Right cardiac atrium (tissue), 5 donors: ENCODE measurements around the gene TTBK2. TPM values are rescaled to one million over a fixed set of nuclear protein-coding genes. Genes with fewer than 3 reads are reported as not detected.
A peak's percentile ranks its signal among the peaks of the same experiment; 100 is the strongest.
"Not testable (repeated sequence)": the region's sequence is repeated elsewhere in the genome, so short reads cannot be mapped to it uniquely, and the experiment has no call there.

Experiments used
- ATAC-seq, 2 donors: fragments of 200-7000 bp; cut with Tn5 transposase; one replicate each; pipeline versions ENCODE4 v1.8.0 to v1.9.1; 2020; ENCODE audit warnings: moderate library complexity in 2 of 2, mild to moderate bottlenecking in 1 of 2
- DNase-seq, 3 donors: peaks; one replicate each; pipeline ENCODE4 v3.0.0-alpha.2; 2020
- H3K27ac ChIP-seq: one replicate; pipeline ENCODE4 v1.5.1; 2013; ENCODE audit warnings: mild to moderate bottlenecking, low read length, control low read depth, moderate library complexity
- H3K27me3 ChIP-seq: one replicate; pipeline ENCODE4 v1.6.1; 2013; ENCODE audit not compliant: control insufficient read depth, insufficient read depth
- H3K4me1 ChIP-seq: one replicate; pipeline ENCODE4 v1.6.1; 2013; ENCODE audit warnings: low read length; ENCODE audit not compliant: control insufficient read depth, insufficient read depth
- H3K4me3 ChIP-seq: one replicate; pipeline ENCODE4 v1.5.1; 2013; ENCODE audit warnings: low read length, control low read depth
- H3K9me3 ChIP-seq: one replicate; pipeline ENCODE4 v1.6.1; 2013; ENCODE audit warnings: low read length; ENCODE audit not compliant: control insufficient read depth
- WGBS: extraction: QIAGEN DNeasy Blood & Tissue Kit; methylation state at CpG from one replicate; pipeline ENCODE4 v1.1.7; 2013; 5-methylcytosine and 5-hydroxymethylcytosine counted together
- intact Hi-C, 4 donors: fragments of 100-400 bp; cut with DNase I; formaldehyde crosslinking; loops; one replicate each; pipeline versions ENCODE4 v1.11.0 to v1.14.0; 2022 to 2023
- polyA plus RNA-seq: library from polyadenylated mRNA; stranded (reverse); fragments of 200-250 nt; gene quantifications from one replicate; pipeline ENCODE4 v1.2.3, GENCODE V29; 2013
- total RNA-seq, 4 donors: library from RNA; stranded (reverse); fragmentation: NEBNext Ultra II Directional; extraction: Animal tissue kit (Norgen Biotek cat#: 25700); gene quantifications; one replicate each; pipeline ENCODE4 v1.2.1, GENCODE V29; 2021
- donor health status: healthy with polysubstance abuse.
- donor health status: DM: no; HTN: yes; CAD: no.
- donor health status: DM: no; HTN: no; CAD: no.
- donor health status: DM: no; HTN: yes; CAD: no; lungs with severe emphysema.
- donor health status: DM: yes; HTN: yes; CAD: no.

TTBK2 gene
- total and polyA plus RNA-seq, 5 donors, result 7.9 to 38.6 (median 29.1) TPM

GRCh38 chr15:42796955-42797782 lies 123.4 kb downstream of the TTBK2 start:
- H3K27me3 ChIP-seq, result no peaks in the 10 kb centered on the region
- no peak for DNase-seq
- 84% methylated on average over 5 of the region's 5 CpGs for WGBS
- intact Hi-C loops, result no loop called here
- H3K4me3 ChIP-seq, result no peak overlapping the region
- H3K9me3 ChIP-seq, result no peaks in the 10 kb centered on the region
- H3K27ac ChIP-seq, result no peak overlapping the region
- no peaks in the 10 kb centered on the region for H3K4me1 ChIP-seq
- ATAC-seq, result no peak

- no peaks in the 10 kb centered on the region for H3K27me3 ChIP-seq
- no peak for ATAC-seq
- no peak overlapping the region for H3K27ac ChIP-seq
- no peaks in the 10 kb centered on the region for H3K9me3 ChIP-seq
- no peak for DNase-seq
- no peaks in the 10 kb centered on the region for H3K4me1 ChIP-seq
- intact Hi-C loops, result no loop called here
- no peak overlapping the region for H3K4me3 ChIP-seq
Measured at GRCh38 chr15:42788725-42789124, 131.9 kb downstream of the TTBK2 start.

GRCh38 chr15:42786978-42787377 lies 133.6 kb downstream of the TTBK2 start:
- Histone ChIP-seq H3K27me3 (no peaks in the 10 kb centered on the region), H3K9me3 (no peaks in the 10 kb centered on the region), H3K4me1 (no peaks in the 10 kb centered on the region), H3K4me3 (no peak overlapping the region), H3K27ac (no peak overlapping the region)
- no peak for DNase-seq
- 87% methylated on average over 5 of the region's 5 CpGs for WGBS
- no peak for ATAC-seq
- intact Hi-C loops, result no loop called here

GRCh38 chr15:42785569-42785968 lies 135.0 kb downstream of the TTBK2 start:
- DNase-seq, result no peak
- no peak for ATAC-seq
- intact Hi-C loops, result no loop called here
- no peaks in the 10 kb centered on the region for H3K4me1 ChIP-seq
- no peaks in the 10 kb centered on the region for H3K27me3 ChIP-seq
- no peak overlapping the region for H3K27ac ChIP-seq
- no peaks in the 10 kb centered on the region for H3K9me3 ChIP-seq
- H3K4me3 ChIP-seq, result no peak overlapping the region
- WGBS, result 94% methylated on average over 2 of the region's 2 CpGs

GRCh38 chr15:42784705-42785104 lies 135.9 kb downstream of the TTBK2 start:
- WGBS, result 99% methylated on average over 1 of the region's 1 CpG
- no peaks in the 10 kb centered on the region for H3K27me3 ChIP-seq
- no peak overlapping the region for H3K27ac ChIP-seq
- no peak overlapping the region for H3K4me3 ChIP-seq
- DNase-seq, result no peak
- H3K4me1 ChIP-seq, result no peaks in the 10 kb centered on the region
- no peaks in the 10 kb centered on the region for H3K9me3 ChIP-seq
- no peak for ATAC-seq
- intact Hi-C loops, result no loop called here

GRCh38 chr15:42782716-42783115 lies 137.9 kb downstream of the TTBK2 start:
- H3K27me3 ChIP-seq, result no peaks in the 10 kb centered on the region
- H3K4me1 ChIP-seq, result no peaks in the 10 kb centered on the region
- WGBS, result 93% methylated on average over 4 of the region's 4 CpGs
- intact Hi-C loops, result no loop called here
- no peak overlapping the region for H3K4me3 ChIP-seq
- ATAC-seq (no peak), DNase-seq (no peak)
- no peak overlapping the region for H3K27ac ChIP-seq
- H3K9me3 ChIP-seq, result no peaks in the 10 kb centered on the region

GRCh38 chr15:42775416-42775815 lies 145.2 kb downstream of the TTBK2 start:
- no peak overlapping the region for H3K27ac ChIP-seq
- DNase-seq (no peak), ATAC-seq (no peak)
- H3K4me1 ChIP-seq, result peaks cover 9% of the 10 kb centered on the region
- WGBS, result 82% methylated on average over 2 of the region's 2 CpGs
- intact Hi-C loops, result no loop called here
- H3K4me3 ChIP-seq, result no peak overlapping the region
- no peaks in the 10 kb centered on the region for H3K27me3 ChIP-seq
- no peaks in the 10 kb centered on the region for H3K9me3 ChIP-seq

- Histone ChIP-seq H3K9me3 (no peaks in the 10 kb centered on the region), H3K27ac (no peak overlapping the region), H3K4me3 (no peak overlapping the region), H3K4me1 (peaks cover 9% of the 10 kb centered on the region), H3K27me3 (no peaks in the 10 kb centered on the region)
- ATAC-seq (no peak), DNase-seq (no peak)
- WGBS, result 97% methylated on average over 2 of the region's 2 CpGs
- intact Hi-C loops, result no loop called here
Measured at GRCh38 chr15:42772901-42773300, 147.7 kb downstream of the TTBK2 start.

- Histone ChIP-seq H3K27ac (no peak overlapping the region), H3K4me3 (no peak overlapping the region), H3K4me1 (peaks cover 9% of the 10 kb centered on the region), H3K27me3 (no peaks in the 10 kb centered on the region), H3K9me3 (no peaks in the 10 kb centered on the region)
- DNase-seq (peak; percentile 44 to 82 (median 73)), ATAC-seq (peak in 1 of 2 donors; percentile 24)
- 25% methylated on average over 2 of the region's 2 CpGs for WGBS
- intact Hi-C loops, result no loop called here
Measured at GRCh38 chr15:42772144-42772543, 148.4 kb downstream of the TTBK2 start.

GRCh38 chr15:42766109-42766508 lies 154.5 kb downstream of the TTBK2 start:
- intact Hi-C loops, H3K27me3 ChIP-seq, H3K9me3 ChIP-seq: not testable (repeated sequence)

GRCh38 chr15:42764154-42764731 lies 156.3 kb downstream of the TTBK2 start:
- DNase-seq, ATAC-seq, H3K9me3 ChIP-seq, H3K4me3 ChIP-seq, H3K27me3 ChIP-seq, H3K27ac ChIP-seq, intact Hi-C loops, H3K4me1 ChIP-seq: not testable (repeated sequence)
- 87% methylated on average over 16 of the region's 16 CpGs for whole genome bisulfite sequencing

More at GRCh38 chr15:42766109-42766508, 154.5 kb downstream of the TTBK2 start:
- 97% methylated on average over 4 of the region's 4 CpGs for WGBS
- not testable (repeated sequence) for H3K4me1 ChIP-seq, DNase-seq, H3K4me3 ChIP-seq, H3K27ac ChIP-seq, ATAC-seq
